RCC 7860 (cell line): ENCODE results near the gene THAP9.
"Not testable (repeated sequence)": the region's sequence is repeated elsewhere in the genome, so short reads cannot be mapped to it uniquely, and the experiment has no call there.

ENCODE experiments used
- DNase-seq: peaks from one replicate; pipeline ENCODE4 v3.0.0-alpha.2; 2015; ENCODE audit warnings: low spot score
- FAIRE-seq: peaks from 2 replicates; lab custom pipeline; 2012; peaks lifted over from hg19 to GRCh38; lab: Jason Lieb, UNC

THAP9 gene

GRCh38 chr4:82900411-82901182, at the start of gene THAP9:
TSS of gene THAP9 (plus strand) at chr4:82900735. CDS start at chr4:82900803, 68 bp downstream.
- peak; percentile 89 for FAIRE-seq
- peak; percentile 97 for DNase-seq

DNA sequence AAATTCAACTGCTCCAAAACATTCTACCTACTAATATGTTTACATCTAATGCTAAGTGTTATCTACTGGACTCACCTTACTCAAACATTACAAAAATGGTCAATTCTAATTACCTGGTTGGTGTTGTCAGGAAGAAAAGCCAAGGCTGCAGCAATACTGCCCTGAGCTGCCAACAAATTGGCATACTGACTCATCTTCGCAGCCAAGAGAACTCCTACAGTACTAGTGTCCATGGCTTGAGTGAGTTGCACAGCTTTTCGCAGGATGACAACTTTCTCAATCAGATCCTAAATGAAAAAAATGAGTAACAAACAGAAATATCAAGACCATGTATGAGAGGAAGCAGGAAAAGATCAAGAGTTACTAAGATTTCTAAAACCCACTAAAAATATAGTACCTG, 49.2 kb upstream of the THAP9 start:
- FAIRE-seq (no peak), DNase-seq (no peak)

DNA sequence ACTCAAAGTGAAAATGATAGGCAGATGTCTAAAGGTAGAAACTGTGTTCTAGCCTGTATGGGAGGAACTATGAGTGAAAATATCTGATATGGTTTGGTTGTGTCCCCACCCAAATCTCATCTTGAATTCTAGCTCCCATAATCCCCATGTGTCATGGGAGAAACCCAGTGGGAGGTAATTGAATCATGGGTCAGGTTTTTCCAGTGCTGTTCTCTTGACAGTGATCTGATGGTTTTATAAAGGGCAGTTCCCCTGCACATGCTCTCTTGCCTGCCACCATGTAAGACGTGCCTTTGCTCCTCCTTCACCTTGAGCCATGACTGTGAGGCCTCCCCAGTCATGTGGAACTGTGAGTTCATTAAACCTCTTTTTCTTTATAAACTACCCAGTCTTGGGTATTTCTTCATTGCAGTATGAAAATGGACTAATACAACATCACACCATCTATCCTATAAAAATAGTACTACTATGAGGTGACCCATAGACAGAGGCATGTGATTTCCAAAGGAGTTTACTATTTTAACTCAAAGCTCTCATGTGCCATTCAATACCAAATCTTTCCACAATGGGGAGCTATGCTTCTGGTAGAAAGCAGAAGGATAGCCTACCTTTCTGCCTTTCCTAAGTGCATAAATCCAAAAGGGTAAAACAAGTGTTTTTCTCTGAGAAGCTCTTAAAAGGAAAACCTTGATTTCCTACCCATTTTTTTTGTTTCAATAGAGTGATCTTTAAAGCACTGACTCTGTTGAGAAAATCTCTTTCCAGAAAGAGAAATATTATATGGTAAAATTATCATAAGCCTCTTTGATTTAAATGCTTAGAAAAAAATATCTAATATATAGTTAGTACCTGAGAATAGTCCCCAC, 48.4 kb upstream of the THAP9 start:
- no peak for DNase-seq
- no peak for FAIRE-seq

GRCh38 chr4:82852751-82853285, 47.7 kb upstream of the THAP9 start:
- FAIRE-seq (no peak), DNase-seq (no peak)

- DNase-seq, FAIRE-seq: not testable (repeated sequence)
These were observed 40.0 kb upstream of the THAP9 start for GRCh38 chr4:82860487-82860886.

- FAIRE-seq: no peak
- DNase-seq: no peak
These were observed 39.0 kb upstream of the THAP9 start for GRCh38 chr4:82861529-82861928.

DNA sequence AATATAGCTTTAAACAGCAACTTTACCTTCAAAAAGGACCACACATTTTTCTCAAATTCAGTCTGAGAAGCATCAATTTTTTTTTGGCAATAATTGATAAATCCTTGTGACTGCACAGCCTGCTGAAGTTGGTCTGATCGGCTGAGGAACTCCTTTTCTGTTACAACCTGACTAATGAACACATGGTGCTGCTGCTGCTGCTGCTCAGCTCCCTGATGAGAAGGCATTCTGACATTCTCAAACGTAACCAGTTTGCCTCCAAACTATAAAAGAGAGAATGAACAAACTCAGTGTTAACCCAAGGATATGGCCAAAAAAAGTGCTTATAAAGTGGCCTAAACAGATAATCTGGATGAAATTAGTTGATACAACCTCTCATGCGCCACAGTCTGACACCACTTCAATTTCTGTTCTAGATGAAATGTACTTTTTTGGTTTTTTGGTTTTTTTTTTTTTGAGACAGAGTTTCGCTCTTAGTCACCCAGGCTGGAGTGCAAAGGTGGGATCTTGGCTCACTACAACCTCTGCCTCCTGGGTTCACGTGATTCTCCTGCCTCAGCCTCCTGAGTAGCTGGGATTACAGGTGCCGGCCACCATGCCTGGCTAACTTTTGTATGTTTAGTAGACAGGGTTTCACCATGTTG, 36.1 kb upstream of the THAP9 start:
- DNase-seq (no peak), FAIRE-seq (no peak)

DNA sequence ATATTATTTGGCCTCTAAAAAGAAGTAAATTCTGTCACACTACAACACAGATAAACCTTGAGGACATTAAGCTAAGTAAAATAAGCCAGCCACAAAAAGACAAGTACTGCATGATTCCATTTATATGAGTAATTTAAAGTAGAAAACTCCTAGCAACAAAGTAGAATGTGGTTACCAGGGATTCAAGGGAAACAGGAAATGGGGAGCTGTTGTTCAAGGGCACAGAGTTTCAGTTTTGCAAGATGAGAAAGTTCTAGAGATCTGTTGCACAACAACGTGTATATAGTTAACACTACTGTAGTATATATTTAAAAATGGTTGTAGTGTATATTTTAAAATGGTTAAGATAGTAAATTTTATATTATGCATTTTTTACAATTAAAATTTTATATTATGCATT, 34.9 kb upstream of the THAP9 start:
- FAIRE-seq: peak; percentile 78
- DNase-seq: peak; percentile 84

GRCh38 chr4:82866033-82866432, 34.5 kb upstream of the THAP9 start:
- FAIRE-seq: not testable (repeated sequence)
- peak; percentile 44 for DNase-seq

DNA sequence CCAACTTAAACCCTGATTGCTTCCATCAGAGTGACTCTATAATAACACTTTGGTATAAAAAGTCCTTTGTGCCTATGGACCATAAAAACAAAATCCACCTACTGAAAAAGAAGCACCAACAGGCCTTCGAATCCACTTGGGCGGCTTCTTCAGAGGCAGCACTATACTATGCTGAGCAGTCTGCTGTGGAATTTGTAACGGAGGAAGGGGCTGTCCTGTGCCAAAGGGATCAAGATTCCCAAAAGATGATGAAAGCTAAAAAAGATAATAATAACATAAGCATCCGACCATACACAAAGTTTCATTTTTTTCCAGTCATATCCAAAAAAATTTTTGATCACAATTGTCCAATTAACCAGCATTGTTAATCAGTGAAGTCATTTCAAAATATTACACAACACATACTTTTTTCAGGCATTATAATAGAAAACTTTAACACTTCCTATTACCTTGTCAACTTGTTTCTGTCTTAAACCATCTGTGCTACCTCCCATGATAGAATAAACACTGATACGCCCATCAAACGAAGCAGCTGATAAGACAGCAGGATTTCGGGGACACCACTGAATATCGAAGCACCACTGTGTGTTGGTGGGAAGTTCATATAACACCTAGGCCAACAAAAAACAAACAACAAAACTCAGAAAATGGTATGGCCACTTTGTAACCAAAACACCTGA, 33.7 kb upstream of the THAP9 start:
- no peak for DNase-seq
- FAIRE-seq: no peak

DNA sequence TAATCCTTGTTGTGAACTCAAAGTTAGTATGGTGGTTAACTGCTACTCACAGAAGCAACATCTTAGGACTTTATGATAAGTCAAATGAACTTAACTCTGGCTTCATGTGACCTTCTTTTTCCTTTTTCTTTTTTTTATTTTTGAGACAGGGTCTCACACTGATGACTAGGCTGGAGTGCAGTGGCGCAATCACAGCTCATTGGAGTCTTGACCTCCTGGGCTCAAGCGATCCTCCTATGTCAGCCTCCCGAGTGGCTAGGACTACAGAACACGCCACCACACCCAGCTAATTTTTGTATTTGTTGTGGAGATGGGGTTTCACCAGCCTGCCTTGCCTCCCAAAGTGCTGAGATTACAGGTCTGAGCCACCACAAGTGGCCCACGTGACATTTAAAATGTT, 32.0 kb upstream of the THAP9 start:
- DNase-seq: no peak
- no peak for FAIRE-seq

- FAIRE-seq (peak; percentile 52), DNase-seq (no peak)
These were observed 15.1 kb upstream of the THAP9 start for GRCh38 chr4:82885410-82885809.

DNA sequence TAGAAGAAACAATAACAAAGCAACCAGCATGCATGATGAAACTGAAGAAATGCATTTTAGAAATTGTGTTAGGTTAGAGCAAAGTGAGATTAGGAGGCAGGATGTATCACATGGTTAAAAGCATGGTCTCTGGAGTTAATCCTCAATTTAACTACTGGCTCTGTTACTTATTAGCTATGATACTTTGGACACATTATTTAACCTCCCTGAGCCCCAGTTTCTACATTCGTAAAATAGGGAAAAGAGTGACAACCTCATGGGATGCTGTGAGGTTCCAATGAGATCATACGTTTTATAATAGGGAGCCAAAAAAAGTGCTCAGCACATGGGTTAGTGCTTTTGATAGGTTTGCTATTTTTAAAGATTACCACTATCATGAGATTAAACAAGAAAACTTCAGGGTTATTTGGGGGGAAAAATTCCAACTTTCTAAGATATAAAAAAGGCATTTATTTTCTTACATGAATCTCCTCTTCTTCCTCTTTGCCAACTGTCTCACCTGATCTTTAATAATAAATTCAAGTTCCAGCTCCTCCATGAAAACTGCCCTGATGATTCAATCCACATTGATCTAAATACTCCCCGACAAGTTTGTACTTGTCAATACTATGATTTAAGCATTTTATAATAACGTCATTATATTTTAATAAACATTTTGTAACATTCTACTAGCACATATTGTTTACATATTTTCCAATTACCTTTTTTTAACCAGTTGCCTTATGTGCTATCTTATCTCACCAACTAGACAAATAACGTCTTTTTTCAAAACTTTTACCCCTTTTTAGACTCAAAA, 14.2 kb upstream of the THAP9 start:
- FAIRE-seq: peak; percentile 76

GRCh38 chr4:82889287-82889686, 11.2 kb upstream of the THAP9 start:
- DNase-seq: no peak
- no peak for FAIRE-seq

More for the DNA sequence above, 14.2 kb upstream of the THAP9 start:
- DNase-seq: no peak

DNA sequence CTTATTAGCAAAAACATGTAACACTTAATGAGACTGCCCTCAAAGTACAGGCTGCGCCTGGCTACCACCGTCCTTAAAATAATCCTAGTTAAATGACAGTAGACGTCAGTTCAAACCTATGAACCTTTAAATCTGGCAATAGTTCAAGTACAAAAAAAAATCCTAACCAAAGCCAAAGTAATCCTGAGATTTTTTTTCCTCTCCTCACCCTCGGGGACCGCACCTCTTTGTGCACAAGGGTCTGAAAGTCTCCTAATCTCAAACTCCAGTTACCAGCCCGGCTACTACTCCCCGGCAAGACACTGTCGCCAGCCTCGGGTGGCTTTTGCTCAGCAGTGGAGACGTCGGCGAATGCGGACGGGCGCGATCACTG, 10.0 kb upstream of the THAP9 start:
- DNase-seq (no peak), FAIRE-seq (no peak)

DNA sequence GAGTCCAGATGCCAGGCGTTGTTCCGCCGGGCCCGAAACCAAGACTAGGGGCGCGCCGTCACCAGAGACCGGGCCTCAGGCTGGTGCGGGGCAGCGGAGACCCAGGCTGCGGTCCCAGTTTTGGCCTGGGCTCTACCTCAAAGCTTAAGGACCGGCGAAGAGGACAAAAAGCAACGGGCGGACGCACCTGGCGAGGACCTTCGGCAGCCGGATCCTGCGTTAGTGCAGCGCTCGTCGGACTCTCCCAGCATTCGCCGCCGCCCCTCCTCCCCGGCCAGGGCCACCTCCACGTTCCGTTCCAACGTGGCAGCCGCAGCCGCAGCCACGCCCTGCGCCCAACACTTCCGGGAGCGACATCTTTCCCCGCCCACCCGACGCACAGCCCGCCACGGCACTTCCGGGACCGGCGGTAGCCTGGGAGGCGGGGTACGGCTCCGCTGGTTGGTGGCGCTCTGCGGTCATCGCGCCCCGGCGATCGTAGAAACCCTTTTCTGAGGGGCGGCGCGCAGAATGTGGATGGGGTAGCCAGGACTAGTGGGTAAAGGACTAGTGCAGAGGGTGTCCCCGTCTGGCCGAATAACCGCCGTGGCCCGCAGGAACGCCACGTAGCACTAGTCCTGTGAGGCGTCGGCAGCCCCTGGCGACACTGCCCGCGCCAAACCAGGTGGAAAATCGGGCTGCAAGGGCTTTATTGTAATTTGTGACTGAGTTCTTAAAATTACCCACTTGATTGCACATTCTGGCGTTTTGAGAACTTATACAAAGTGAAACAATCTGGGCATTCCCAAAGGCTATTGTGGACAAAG, 9.4 kb upstream of the THAP9 start, which contains the start of gene SEC31A:
TSS of gene SEC31A (minus strand) at position 253 of the 806 bp plus-strand sequence. CDS start 9,217 bp downstream, outside the sequence.
- DNase-seq (peak; percentile 87), FAIRE-seq (no peak)

DNA sequence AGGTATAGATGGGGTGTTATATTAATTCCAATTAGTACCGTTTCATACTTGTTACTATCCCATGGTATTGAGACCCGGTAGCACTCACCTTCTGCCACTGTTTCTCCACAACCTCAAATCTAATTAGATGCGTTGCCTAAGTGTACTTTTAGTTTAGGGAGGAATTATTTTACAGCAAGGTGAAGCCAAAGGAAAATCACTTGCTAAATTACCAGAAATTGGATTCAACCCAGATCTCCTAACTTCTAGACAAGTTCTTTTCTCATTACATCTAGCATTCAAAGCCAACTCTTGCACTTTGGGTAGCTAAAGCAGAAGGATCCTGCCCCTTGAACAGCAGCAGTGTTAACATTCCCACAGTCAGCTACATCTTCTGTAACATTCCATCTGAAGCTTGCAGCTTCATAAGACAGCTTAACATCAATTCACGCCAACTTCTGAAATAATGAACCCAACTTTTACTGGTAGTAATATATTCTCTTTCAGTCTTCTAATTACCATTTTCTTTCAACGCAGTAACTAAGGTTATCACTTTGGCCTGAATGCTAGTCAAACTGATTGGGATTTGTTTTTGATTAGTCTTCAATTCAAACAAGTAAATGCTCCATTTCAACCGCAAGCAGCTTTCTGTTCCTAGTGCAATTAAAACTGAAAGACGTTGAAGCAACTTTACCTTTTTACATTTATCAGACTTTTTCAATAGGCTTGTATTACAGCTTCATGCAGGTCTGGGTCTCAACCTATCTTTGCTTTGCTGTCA, 8.6 kb upstream of the THAP9 start:
- DNase-seq: no peak

DNA sequence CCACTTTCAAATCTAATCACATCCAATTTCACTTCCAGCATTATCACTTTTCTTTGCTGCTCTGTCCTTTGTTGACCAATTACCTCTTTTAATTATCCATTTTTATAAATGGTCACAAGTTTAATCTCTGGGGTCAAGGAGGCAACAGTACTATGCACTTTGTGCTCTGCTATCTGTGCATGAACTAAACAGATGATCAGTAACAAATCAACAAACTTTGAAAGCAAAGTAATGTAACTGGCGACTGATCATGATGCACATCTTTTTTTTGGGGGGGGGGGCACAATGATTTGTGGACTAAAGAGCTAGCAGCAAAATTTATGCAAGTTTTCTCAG, 8.1 kb upstream of the THAP9 start:
- no peak for DNase-seq
- FAIRE-seq: no peak

More for the DNA sequence above, 8.6 kb upstream of the THAP9 start:
- FAIRE-seq: no peak
